KMS-11 (cell line): ENCODE measurements around the gene IRF1.

Source experiments
- H2AFZ ChIP-seq: fragments of 200-600 bp; sonication (generic); 2 replicates; pipeline ENCODE4 v1.6.1; 2016; ENCODE audit warnings: antibody characterized with exemption, mixed run types, low read depth
- H3K27ac ChIP-seq: fragments of 200-600 bp; sonication (generic); 2 replicates; pipeline ENCODE4 v1.6.1; 2016; ENCODE audit warnings: mild to moderate bottlenecking, mixed run types
- H3K27me3 ChIP-seq: fragments of 200-600 bp; sonication (generic); 2 replicates; pipeline ENCODE4 v1.6.1; 2017; ENCODE audit warnings: mild to moderate bottlenecking, low read depth, mixed run types, moderate library complexity; ENCODE audit not compliant: insufficient read depth
- H3K36me3 ChIP-seq: fragments of 200-600 bp; sonication (generic); 2 replicates; pipeline ENCODE4 v1.6.1; 2017; ENCODE audit warnings: mild to moderate bottlenecking, mixed run types; ENCODE audit not compliant: insufficient read depth
- H3K4me1 ChIP-seq: fragments of 200-600 bp; sonication (generic); 2 replicates; pipeline ENCODE4 v1.6.1; 2016; ENCODE audit warnings: mild to moderate bottlenecking, low read depth, mixed run types; ENCODE audit not compliant: poor library complexity, severe bottlenecking
- H3K4me2 ChIP-seq: fragments of 200-600 bp; sonication (generic); 2 replicates; pipeline ENCODE4 v1.7.0; 2016; ENCODE audit warnings: mild to moderate bottlenecking, mixed run types
- H3K4me3 ChIP-seq: fragments of 200-600 bp; sonication (generic); IDR thresholded peaks from 2 replicates; pipeline ENCODE4 v1.6.1; 2017; ENCODE audit warnings: low read depth, low read length, mixed read lengths; ENCODE audit not compliant: insufficient read depth
- H3K79me2 ChIP-seq: fragments of 200-600 bp; sonication (generic); 2 replicates; pipeline ENCODE4 v1.6.1; 2016; ENCODE audit warnings: low read depth, mixed run types; ENCODE audit not compliant: insufficient read depth
- H3K9ac ChIP-seq: fragments of 200-600 bp; sonication (generic); 2 replicates; pipeline ENCODE4 v1.6.1; 2016; ENCODE audit warnings: mild to moderate bottlenecking, mixed run types
- H4K20me1 ChIP-seq: fragments of 200-600 bp; sonication (generic); 2 replicates; pipeline ENCODE4 v1.6.1; 2016; ENCODE audit warnings: mild to moderate bottlenecking, mixed run types; ENCODE audit not compliant: insufficient read depth
- TF ChIP-seq, protein P1 (sequence below): fragments of 200-600 bp; sonication (generic); conservative IDR thresholded peaks from 2 replicates; pipeline ENCODE4 v1.6.1; 2017; ENCODE audit warnings: low read depth, mild to moderate bottlenecking, antibody characterized with exemption, low read length, moderate library complexity, mixed read lengths

The IRF1 gene

GRCh38 chr5:132488590-132488989 is 2.0 kb downstream of the IRF1 start:
- no peak overlapping the region for H3K4me3 ChIP-seq
- H2AFZ ChIP-seq: no peak overlapping the region
- H3K27me3 ChIP-seq: no peaks in the 10 kb centered on the region
- H3K36me3 ChIP-seq: no peaks in the 10 kb centered on the region; the same call in 1 of the 2 replicates
- TF ChIP-seq, protein P1, sequence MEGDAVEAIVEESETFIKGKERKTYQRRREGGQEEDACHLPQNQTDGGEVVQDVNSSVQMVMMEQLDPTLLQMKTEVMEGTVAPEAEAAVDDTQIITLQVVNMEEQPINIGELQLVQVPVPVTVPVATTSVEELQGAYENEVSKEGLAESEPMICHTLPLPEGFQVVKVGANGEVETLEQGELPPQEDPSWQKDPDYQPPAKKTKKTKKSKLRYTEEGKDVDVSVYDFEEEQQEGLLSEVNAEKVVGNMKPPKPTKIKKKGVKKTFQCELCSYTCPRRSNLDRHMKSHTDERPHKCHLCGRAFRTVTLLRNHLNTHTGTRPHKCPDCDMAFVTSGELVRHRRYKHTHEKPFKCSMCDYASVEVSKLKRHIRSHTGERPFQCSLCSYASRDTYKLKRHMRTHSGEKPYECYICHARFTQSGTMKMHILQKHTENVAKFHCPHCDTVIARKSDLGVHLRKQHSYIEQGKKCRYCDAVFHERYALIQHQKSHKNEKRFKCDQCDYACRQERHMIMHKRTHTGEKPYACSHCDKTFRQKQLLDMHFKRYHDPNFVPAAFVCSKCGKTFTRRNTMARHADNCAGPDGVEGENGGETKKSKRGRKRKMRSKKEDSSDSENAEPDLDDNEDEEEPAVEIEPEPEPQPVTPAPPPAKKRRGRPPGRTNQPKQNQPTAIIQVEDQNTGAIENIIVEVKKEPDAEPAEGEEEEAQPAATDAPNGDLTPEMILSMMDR: no peak
- peaks cover 50% of the 10 kb centered on the region for H3K4me1 ChIP-seq
- no peak overlapping the region for H3K27ac ChIP-seq
- H4K20me1 ChIP-seq: peaks cover 22% of the 10 kb centered on the region
- H3K9ac ChIP-seq: no peak overlapping the region
- H3K79me2 ChIP-seq: peaks cover 42% of the 10 kb centered on the region
- H3K4me2 ChIP-seq: peak overlapping the region; percentile 98

DNA sequence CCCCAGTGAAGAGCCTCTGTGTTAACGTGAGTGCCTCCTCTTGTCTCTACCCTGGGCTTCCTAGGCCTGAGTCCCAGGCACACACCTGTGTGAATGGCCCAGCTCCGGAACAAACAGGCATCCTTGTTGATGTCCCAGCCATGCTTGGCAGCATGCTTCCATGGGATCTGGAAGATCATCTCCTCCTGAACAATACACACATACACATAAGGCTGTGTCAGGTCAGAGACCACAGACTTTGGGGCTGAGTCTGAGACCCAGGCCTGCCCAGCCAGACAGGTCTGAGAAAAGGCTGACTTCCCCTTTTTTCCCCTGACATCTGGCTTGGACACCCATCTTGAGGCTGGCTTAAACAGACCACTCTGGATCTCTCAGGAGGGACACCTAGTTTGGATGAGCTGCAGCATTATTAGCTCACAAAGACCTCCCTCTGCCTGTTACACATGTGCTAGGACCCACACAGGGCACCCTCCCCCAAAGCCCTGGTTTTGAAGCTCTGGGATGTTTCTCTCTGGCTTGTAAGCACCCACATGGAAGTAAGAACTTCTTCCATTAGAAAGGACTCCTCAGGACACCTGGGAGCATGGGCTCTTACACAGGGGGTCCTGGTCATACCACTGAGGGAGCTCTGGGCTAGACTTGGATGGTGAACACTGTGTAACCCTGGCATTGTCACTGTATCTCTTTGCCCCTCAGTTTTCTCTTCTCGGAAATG is 2.6 kb downstream of the IRF1 start:
- Histone ChIP-seq H3K27ac (no peak overlapping the region), H3K4me2 (peak overlapping the region; percentile 98), H2AFZ (no peak overlapping the region), H3K79me2 (peaks cover 42% of the 10 kb centered on the region), H3K36me3 (peaks cover 3% of the 10 kb centered on the region; the same call in 1 of the 2 replicates), H3K9ac (no peak overlapping the region), H4K20me1 (peaks cover 22% of the 10 kb centered on the region), H3K27me3 (no peaks in the 10 kb centered on the region), H3K4me3 (no peak overlapping the region), H3K4me1 (peaks cover 46% of the 10 kb centered on the region)
- TF ChIP-seq, protein P1: no peak

DNA sequence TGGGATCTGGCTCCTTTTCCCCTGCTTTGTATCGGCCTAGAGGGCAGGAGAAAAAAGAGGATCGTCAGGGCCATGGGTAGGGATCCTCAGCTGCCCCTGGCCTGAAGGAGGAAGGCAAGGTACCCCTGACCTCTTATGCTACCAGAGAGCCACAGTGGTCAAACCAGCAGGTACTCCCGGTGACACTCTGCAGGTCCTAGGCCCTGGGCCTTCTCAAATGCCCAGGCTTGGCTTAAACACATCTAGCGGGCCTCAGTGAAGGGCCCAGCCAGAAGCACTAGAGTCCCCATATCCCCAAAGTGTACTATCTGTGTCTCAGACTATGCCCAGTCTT is 3.5 kb downstream of the IRF1 start:
- Histone ChIP-seq H3K36me3 (peaks cover 3% of the 10 kb centered on the region; the same call in 1 of the 2 replicates), H3K27ac (no peak overlapping the region; the same call in 1 of the 2 replicates), H4K20me1 (peaks cover 22% of the 10 kb centered on the region), H3K27me3 (no peaks in the 10 kb centered on the region), H3K4me2 (no peak overlapping the region), H3K4me3 (no peak overlapping the region), H2AFZ (no peak overlapping the region), H3K4me1 (peaks cover 40% of the 10 kb centered on the region), H3K9ac (no peak overlapping the region), H3K79me2 (peaks cover 42% of the 10 kb centered on the region)
- TF ChIP-seq, protein P1: no peak

GRCh38 chr5:132486318-132487094 is 4.1 kb downstream of the IRF1 start:
- Histone ChIP-seq H3K27me3 (no peaks in the 10 kb centered on the region), H3K4me2 (no peak overlapping the region), H3K27ac (no peak overlapping the region; the same call in 1 of the 2 replicates), H2AFZ (no peak overlapping the region), H4K20me1 (peaks cover 22% of the 10 kb centered on the region), H3K4me3 (no peak overlapping the region), H3K79me2 (peaks cover 42% of the 10 kb centered on the region), H3K4me1 (peaks cover 36% of the 10 kb centered on the region), H3K9ac (no peak overlapping the region), H3K36me3 (peaks cover 3% of the 10 kb centered on the region; the same call in 1 of the 2 replicates)
- TF ChIP-seq, protein P1: no peak
